HCT116 (cell line): ENCODE data around the gene SMARCD2. TPM values are rescaled to one million over a fixed set of nuclear protein-coding genes. Genes with fewer than 3 reads are reported as not detected.

ENCODE experiments used
- ATAC-seq: fragments of 200-7000 bp; cut with Tn5 transposase; 2 replicates; pipeline ENCODE4 v1.9.1; 2020; ENCODE audit warnings: mild to moderate bottlenecking, moderate library complexity
- BruUV-seq: library from RNA; stranded (reverse); fragments of 400-500 nt; replicated peaks from 2 replicates; lab custom pipeline; 2021; lab: Mats Ljungman, UMichigan
- CTCF ChIA-PET: fragments of 300-600 bp; sonication (Branson Sonifier 250); formaldehyde crosslinking; loops from one replicate; lab custom pipeline; 2021; ENCODE audit warnings: antibody characterized with exemption; lab: Charles Lee
- POLR2A ChIA-PET: fragments of 300-600, 350-600 bp; sonication (Branson Sonifier 250); formaldehyde crosslinking; loops from one replicate; lab custom pipeline; 2021; ENCODE audit warnings: antibody characterized with exemption; lab: Charles Lee
- RAD21 ChIA-PET, 2 experiments: fragments of 300-600 bp; sonication (Branson Sonifier 250); formaldehyde crosslinking; loops; one replicate each; lab custom pipeline; 2023; ENCODE audit warnings: low total read pairs in 2 of 2; ENCODE audit not compliant: uncharacterized antibody in 2 of 2, unreplicated experiment in 2 of 2, low non-redundant PET in 1 of 2; lab: Charles Lee
- DNase-seq: peaks from one replicate; pipeline ENCODE4 v3.0.0-alpha.2; 2010; ENCODE audit warnings: low read depth, low spot score
- H2AFZ ChIP-seq: fragments of 200-600 bp; shearing (Covaris generic), sonication (generic); 2 replicates; pipeline ENCODE4 v1.6.1; 2017; ENCODE audit warnings: low read depth, mixed run types, mixed read lengths, antibody characterized with exemption, low read length; ENCODE audit not compliant: poor library complexity, severe bottlenecking
- H3K27ac ChIP-seq: 2 replicates; pipeline ENCODE4 v1.5.1; 2012; ENCODE audit warnings: low read depth, low read length
- H3K27me3 ChIP-seq: fragments of 200-600 bp; sonication (generic); 2 replicates; pipeline ENCODE4 v1.6.1; 2016; ENCODE audit warnings: mixed run types, low read length, mixed read lengths; ENCODE audit not compliant: insufficient read depth
- H3K36me3 ChIP-seq, 2 experiments: fragments of 200-500 bp in 1 of 2; fragments of 200-600 bp in 1 of 2; sonication (Bioruptor generic) in 1 of 2; sonication (generic) in 1 of 2; 2 replicates each; pipeline versions ENCODE4 v1.5.1 to v1.6.1; 2014 to 2016; ENCODE audit warnings: low read length in 2 of 2, inconsistent platforms in 1 of 2, mixed read lengths in 1 of 2, mixed run types in 1 of 2; ENCODE audit not compliant: insufficient read depth in 2 of 2, control insufficient read depth in 1 of 2
- H3K4me1 ChIP-seq, 2 experiments: fragments of 200-600 bp in 1 of 2; sonication (generic) in 1 of 2; 2 replicates each; pipeline versions ENCODE4 v1.5.1 to v1.6.1; 2012 to 2017; ENCODE audit warnings: low read length in 2 of 2, inconsistent platforms in 1 of 2, mild to moderate bottlenecking in 1 of 2, mixed read lengths in 1 of 2, mixed run types in 1 of 2, moderate library complexity in 1 of 2; ENCODE audit not compliant: insufficient read depth in 2 of 2, control insufficient read depth in 1 of 2
- H3K4me2 ChIP-seq: fragments of 200-600 bp; sonication (generic); 2 replicates; pipeline ENCODE4 v1.6.1; 2017; ENCODE audit warnings: mixed run types, low read length, mixed read lengths
- H3K4me3 ChIP-seq, 2 experiments: fragments of 200-600 bp in 1 of 2; sonication (generic) in 1 of 2; replicated peaks in 1 of 2; 2 replicates each; pipeline ENCODE4 v1.5.1; 2011 to 2016; ENCODE audit warnings: low read length in 2 of 2, control low read depth in 1 of 2, low read depth in 1 of 2, mild to moderate bottlenecking in 1 of 2, mixed read lengths in 1 of 2, mixed run types in 1 of 2
- H3K79me2 ChIP-seq: fragments of 200-600 bp; sonication (generic); 2 replicates; pipeline ENCODE4 v1.6.1; 2017; ENCODE audit warnings: mild to moderate bottlenecking, mixed run types, low read length, moderate library complexity, mixed read lengths; ENCODE audit not compliant: insufficient read depth
- H3K9ac ChIP-seq: fragments of 200-600 bp; sonication (generic); 2 replicates; pipeline ENCODE4 v1.6.1; 2016; ENCODE audit warnings: low read length, mixed read lengths
- H3K9me2 ChIP-seq: fragments of 200-600 bp; sonication (generic), shearing (Covaris generic); 2 replicates; pipeline ENCODE4 v1.6.1; 2017; ENCODE audit warnings: mixed run types, mild to moderate bottlenecking, moderate library complexity; ENCODE audit not compliant: insufficient read depth
- H3K9me3 ChIP-seq, 2 experiments: fragments of 200-500 bp in 1 of 2; fragments of 200-600 bp in 1 of 2; sonication (Bioruptor generic) in 1 of 2; sonication (generic) in 1 of 2; 2 replicates each; pipeline ENCODE4 v1.6.1; 2014 to 2017; ENCODE audit warnings: low read length in 2 of 2, mixed read lengths in 2 of 2, inconsistent platforms in 1 of 2, low read depth in 1 of 2, mild to moderate bottlenecking in 1 of 2, mixed run types in 1 of 2, moderate library complexity in 1 of 2; ENCODE audit not compliant: control insufficient read depth in 1 of 2, insufficient read depth in 1 of 2
- H4K20me1 ChIP-seq: fragments of 200-600 bp; sonication (generic), shearing (Covaris generic); 2 replicates; pipeline ENCODE4 v1.6.1; 2017; ENCODE audit warnings: mixed run types, mild to moderate bottlenecking, moderate library complexity; ENCODE audit not compliant: insufficient read depth
- ATF3 ChIP-seq: IDR thresholded peaks from 2 replicates; pipeline ENCODE4 v1.6.1; 2012
- CEBPB ChIP-seq: IDR thresholded peaks from 2 replicates; pipeline ENCODE4 v1.6.1; 2012; ENCODE audit warnings: low read depth
- ELF1 ChIP-seq: IDR thresholded peaks from 2 replicates; pipeline ENCODE4 v1.6.1; 2012; ENCODE audit warnings: low read depth, borderline replicate concordance
- EZH2 ChIP-seq: fragments of 200-600 bp; sonication (generic); IDR thresholded peaks from 2 replicates; pipeline ENCODE4 v1.6.1; 2017; ENCODE audit warnings: antibody characterized with exemption, mixed run types
- EZH2phosphoT487 ChIP-seq: fragments of 200-600 bp; IDR thresholded peaks from 2 replicates; pipeline ENCODE4 v1.6.1; 2018; ENCODE audit warnings: antibody characterized with exemption, borderline replicate concordance
- FOSL1 ChIP-seq: IDR thresholded peaks from 2 replicates; pipeline ENCODE4 v1.6.1; 2012; ENCODE audit warnings: low read depth
- JUND ChIP-seq: IDR thresholded peaks from 2 replicates; pipeline ENCODE4 v1.6.1; 2012
- POLR2A ChIP-seq: IDR thresholded peaks from 2 replicates; pipeline ENCODE4 v1.7.0; 2011; ENCODE audit warnings: borderline replicate concordance; ENCODE audit not compliant: insufficient read depth, insufficient read length; ENCODE audit errors: extremely low read depth
- RAD21 ChIP-seq: IDR thresholded peaks from 2 replicates; pipeline ENCODE4 v1.6.1; 2012; ENCODE audit warnings: low read depth, mild to moderate bottlenecking
- SP1 ChIP-seq: IDR thresholded peaks from 2 replicates; pipeline ENCODE4 v1.6.1; 2012; ENCODE audit warnings: low read depth
- SRF ChIP-seq: IDR thresholded peaks from 2 replicates; pipeline ENCODE4 v1.6.1; 2012; ENCODE audit warnings: low read depth
- TCF7L2 ChIP-seq: IDR thresholded peaks from 2 replicates; pipeline ENCODE4 v1.7.0; 2011; ENCODE audit warnings: borderline replicate concordance, inconsistent platforms; ENCODE audit not compliant: insufficient read depth, insufficient read length; ENCODE audit errors: extremely low read depth
- ZBTB33 ChIP-seq: IDR thresholded peaks from 2 replicates; pipeline ENCODE4 v1.6.1; 2011; ENCODE audit warnings: mild to moderate bottlenecking, low read length, moderate library complexity; ENCODE audit not compliant: insufficient replicate concordance; ENCODE audit errors: extremely low read depth
- ZFX ChIP-seq: fragments of 450-650 bp; IDR thresholded peaks from 2 replicates; pipeline ENCODE4 v1.6.1; 2017
- intact Hi-C: fragments of 100-400 bp; cut with micrococcal nuclease; formaldehyde crosslinking; loops from 2 replicates; pipeline ENCODE4 v1.10.0; 2022
- total RNA-seq: library from RNA; stranded (reverse); gene quantifications from one replicate; pipeline ENCODE4 v1.2.1, GENCODE V29; 2021; ENCODE audit not compliant: unreplicated experiment

SMARCD2 gene
- total RNA-seq, 1 experiment from 2014 or later, result 168 TPM

- no TSS peak for BruUV-seq
- ChIA-PET CTCF (no interaction called here), RAD21 (interaction anchor here in 1 of 2 experiments (0.6 kb wide), 1 partner anchor 278 kb away, joined by 3 read pairs; no protein-coding TSS in a partner anchor), POLR2A (interaction anchor here (2.1 kb wide), 1 partner anchor 8 kb away, joined by 6 read pairs; no protein-coding TSS in a partner anchor)
- no peak overlapping the region; the same call in 1 of the 2 replicates for H3K27ac ChIP-seq
- intact Hi-C loops, result no loop called here
- H3K27me3 ChIP-seq, result no peaks in the 10 kb centered on the region
- H3K4me1 ChIP-seq, result peaks cover 33 to 45% of the 10 kb centered on the region in 2 experiments
- peaks cover 69% of the 10 kb centered on the region for H3K79me2 ChIP-seq
- no peak overlapping the region for H3K4me2 ChIP-seq
- H4K20me1 ChIP-seq, result no peaks in the 10 kb centered on the region
- H3K9ac ChIP-seq, result no peak overlapping the region
- no peak overlapping the region for H3K4me3 ChIP-seq
- H3K9me3 ChIP-seq, result no peaks in the 10 kb centered on the region
- H3K36me3 ChIP-seq, result peaks cover 27 to 48% of the 10 kb centered on the region in 2 experiments
- ATAC-seq, result no peak
- DNase-seq, result no peak
- H3K9me2 ChIP-seq, result no peaks in the 10 kb centered on the region
- TF ChIP-seq SP1, result no peak
- no peak for TF ChIP-seq ZFX
- no peak for TF ChIP-seq ZBTB33
- TF ChIP-seq FOSL1, result no peak
- no peak for TF ChIP-seq ATF3
- no peak for TF ChIP-seq ELF1
- no peak for TF ChIP-seq EZH2
- no peak for TF ChIP-seq POLR2A
- TF ChIP-seq CEBPB, result no peak
- no peak for TF ChIP-seq SRF
- no peak for TF ChIP-seq EZH2phosphoT487
- no peak for TF ChIP-seq JUND
- no peak for TF ChIP-seq TCF7L2
- TF ChIP-seq RAD21, result no peak
- no peak overlapping the region for H2AFZ ChIP-seq
Observed at GRCh38 chr17:63837480-63837879, 5.0 kb downstream of the SMARCD2 start.
